Stomach (tissue), 4 donors: ENCODE data around the gene GANAB.

Experiments
- EP300 ChIP-seq: sonication (generic); formaldehyde crosslinking; IDR thresholded peaks from one replicate; pipeline ENCODE4 v1.6.1; 2017; ENCODE audit warnings: antibody characterized with exemption
- POLR2A ChIP-seq, 4 donors: fragments of 450-650 bp; IDR thresholded peaks; one replicate each; pipeline ENCODE4 v1.6.1; 2016; ENCODE audit warnings: antibody characterized with exemption in 4 of 4, control low read depth in 2 of 4, mild to moderate bottlenecking in 1 of 4, moderate library complexity in 1 of 4
- POLR2AphosphoS5 ChIP-seq, 3 donors: sonication (generic); formaldehyde crosslinking; IDR thresholded peaks; one replicate each; pipeline ENCODE4 v1.6.1; 2016; ENCODE audit warnings: antibody characterized with exemption in 3 of 3
- TF ChIP-seq, protein P1 (sequence below), 7 experiments: fragments of 450-650 bp in 4 of 7; fragments of 200-600 bp in 3 of 7; sonication (generic) in 3 of 7; IDR thresholded peaks; one replicate each; pipeline ENCODE4 v1.5.1; 2016 to 2019; ENCODE audit warnings: antibody characterized with exemption in 7 of 7, control low read depth in 2 of 7, mild to moderate bottlenecking in 1 of 7

- TF ChIP-seq, protein P1, sequence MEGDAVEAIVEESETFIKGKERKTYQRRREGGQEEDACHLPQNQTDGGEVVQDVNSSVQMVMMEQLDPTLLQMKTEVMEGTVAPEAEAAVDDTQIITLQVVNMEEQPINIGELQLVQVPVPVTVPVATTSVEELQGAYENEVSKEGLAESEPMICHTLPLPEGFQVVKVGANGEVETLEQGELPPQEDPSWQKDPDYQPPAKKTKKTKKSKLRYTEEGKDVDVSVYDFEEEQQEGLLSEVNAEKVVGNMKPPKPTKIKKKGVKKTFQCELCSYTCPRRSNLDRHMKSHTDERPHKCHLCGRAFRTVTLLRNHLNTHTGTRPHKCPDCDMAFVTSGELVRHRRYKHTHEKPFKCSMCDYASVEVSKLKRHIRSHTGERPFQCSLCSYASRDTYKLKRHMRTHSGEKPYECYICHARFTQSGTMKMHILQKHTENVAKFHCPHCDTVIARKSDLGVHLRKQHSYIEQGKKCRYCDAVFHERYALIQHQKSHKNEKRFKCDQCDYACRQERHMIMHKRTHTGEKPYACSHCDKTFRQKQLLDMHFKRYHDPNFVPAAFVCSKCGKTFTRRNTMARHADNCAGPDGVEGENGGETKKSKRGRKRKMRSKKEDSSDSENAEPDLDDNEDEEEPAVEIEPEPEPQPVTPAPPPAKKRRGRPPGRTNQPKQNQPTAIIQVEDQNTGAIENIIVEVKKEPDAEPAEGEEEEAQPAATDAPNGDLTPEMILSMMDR (IDR thresholded peaks at IDR 0.05): no peak
- TF ChIP-seq POLR2A (IDR thresholded peaks at IDR 0.05): no peak
- TF ChIP-seq POLR2AphosphoS5 (IDR thresholded peaks at IDR 0.05): no peak
- no peak for TF ChIP-seq EP300
These were observed 30.3 kb upstream of the GANAB start for GRCh38 chr11:62676698-62677097.
